ENCODE data around the gene SPATA31C1. TPM values are rescaled to one million over a fixed set of nuclear protein-coding genes. Genes with fewer than 3 reads are reported as not detected.

Gene SPATA31C1
- total RNA-seq, 1 donor = not detected

DNA sequence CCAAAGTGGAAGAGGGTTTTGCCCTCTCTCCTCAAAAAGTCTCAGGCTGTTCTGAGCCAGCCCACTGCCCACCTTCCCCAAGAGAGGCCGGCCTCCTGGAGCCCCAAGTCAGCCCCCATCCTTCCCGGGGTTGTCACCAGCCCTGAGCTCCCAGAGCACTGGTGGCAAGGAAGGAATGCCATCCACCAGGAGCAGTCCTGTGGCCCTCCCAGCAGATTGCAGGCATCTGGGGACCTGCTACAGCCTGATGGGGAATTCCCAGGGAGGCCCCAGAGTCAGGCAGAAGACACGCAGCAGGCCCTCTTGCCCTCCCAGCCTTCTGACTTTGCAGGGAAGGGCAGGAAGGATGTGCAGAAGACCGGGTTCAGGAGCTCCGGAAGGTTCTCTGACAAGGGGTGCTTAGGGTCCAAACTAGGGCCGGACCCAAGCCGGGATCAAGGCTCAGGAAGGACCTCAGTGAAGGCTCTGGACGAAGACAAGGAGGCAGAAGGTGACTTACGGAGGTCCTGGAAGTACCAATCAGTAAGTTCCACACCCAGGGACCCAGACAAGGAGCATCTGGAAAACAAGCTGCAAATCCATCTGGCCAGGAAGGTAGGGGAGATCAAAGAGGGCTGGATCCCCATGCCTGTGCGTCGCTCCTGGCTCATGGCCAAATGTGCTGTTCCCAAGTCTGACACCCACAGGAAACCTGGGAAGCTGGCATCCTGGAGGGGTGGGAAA lies 31.4 kb upstream of the SPATA31C1 start:
- no peak overlapping the region for H3K27ac ChIP-seq (ENCODE audit: low read depth, low read length)
- H4K20me1 ChIP-seq (ENCODE audit: insufficient read depth, low read length) = no peaks in the 10 kb centered on the region
- H3K4me3 ChIP-seq (ENCODE audit: insufficient read depth, low read length) = no peak overlapping the region
- H3K9me3 ChIP-seq (ENCODE audit: low read depth, low read length) = no peaks in the 10 kb centered on the region
- DNase-seq (ENCODE audit: insufficient read length, low spot score, missing footprints) = no peak
- H3K4me1 ChIP-seq (ENCODE audit: insufficient read depth, low read length) = no peaks in the 10 kb centered on the region
- no peak overlapping the region for H3K4me2 ChIP-seq (ENCODE audit: insufficient read depth, low read length)
- H3K27me3 ChIP-seq (ENCODE audit: insufficient read depth, low read length) = no peaks in the 10 kb centered on the region
- TF ChIP-seq, protein P1, sequence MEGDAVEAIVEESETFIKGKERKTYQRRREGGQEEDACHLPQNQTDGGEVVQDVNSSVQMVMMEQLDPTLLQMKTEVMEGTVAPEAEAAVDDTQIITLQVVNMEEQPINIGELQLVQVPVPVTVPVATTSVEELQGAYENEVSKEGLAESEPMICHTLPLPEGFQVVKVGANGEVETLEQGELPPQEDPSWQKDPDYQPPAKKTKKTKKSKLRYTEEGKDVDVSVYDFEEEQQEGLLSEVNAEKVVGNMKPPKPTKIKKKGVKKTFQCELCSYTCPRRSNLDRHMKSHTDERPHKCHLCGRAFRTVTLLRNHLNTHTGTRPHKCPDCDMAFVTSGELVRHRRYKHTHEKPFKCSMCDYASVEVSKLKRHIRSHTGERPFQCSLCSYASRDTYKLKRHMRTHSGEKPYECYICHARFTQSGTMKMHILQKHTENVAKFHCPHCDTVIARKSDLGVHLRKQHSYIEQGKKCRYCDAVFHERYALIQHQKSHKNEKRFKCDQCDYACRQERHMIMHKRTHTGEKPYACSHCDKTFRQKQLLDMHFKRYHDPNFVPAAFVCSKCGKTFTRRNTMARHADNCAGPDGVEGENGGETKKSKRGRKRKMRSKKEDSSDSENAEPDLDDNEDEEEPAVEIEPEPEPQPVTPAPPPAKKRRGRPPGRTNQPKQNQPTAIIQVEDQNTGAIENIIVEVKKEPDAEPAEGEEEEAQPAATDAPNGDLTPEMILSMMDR (IDR thresholded peaks at IDR 0.05; ENCODE audit: extremely low read depth, low read depth, low read length) = no peak
- H2AFZ ChIP-seq (ENCODE audit: low read length) = no peak overlapping the region
- no peaks in the 10 kb centered on the region for H3K36me3 ChIP-seq (ENCODE audit: insufficient read depth, low read length)
- no peaks in the 10 kb centered on the region for H3K79me2 ChIP-seq (ENCODE audit: insufficient read depth, low read length)

DNA sequence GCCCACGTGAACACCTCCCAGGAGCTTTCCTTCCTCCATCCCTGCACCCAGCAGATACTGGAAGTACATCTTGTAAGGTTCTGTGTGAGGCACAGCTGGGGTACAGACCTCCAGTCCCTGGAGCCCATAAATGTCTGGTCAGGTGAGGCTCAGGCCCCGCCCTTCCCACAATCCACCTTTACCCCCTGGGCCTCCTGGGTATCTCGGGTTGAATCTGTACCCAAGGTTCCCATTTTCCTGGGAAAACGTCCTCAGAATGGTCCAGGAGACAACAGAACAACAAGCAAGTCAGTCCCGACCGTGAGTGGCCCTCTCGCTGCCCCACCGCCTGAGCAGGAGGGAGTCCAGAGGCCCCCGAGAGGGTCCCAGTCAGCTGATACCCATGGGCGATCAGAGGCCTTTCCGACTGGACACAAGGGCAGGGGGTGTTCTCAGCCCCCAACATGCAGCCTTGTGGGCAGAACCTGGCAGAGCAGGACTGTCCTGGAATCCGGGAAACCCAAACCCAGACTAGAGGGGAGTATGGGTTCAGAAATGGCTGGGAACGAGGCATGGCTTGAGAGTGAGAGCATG lies 30.7 kb upstream of the SPATA31C1 start:
- Histone ChIP-seq H3K4me1 (ENCODE audit: insufficient read depth, low read length) (no peaks in the 10 kb centered on the region), H3K27ac (ENCODE audit: low read depth, low read length) (no peak overlapping the region), H3K9me3 (ENCODE audit: low read depth, low read length) (no peaks in the 10 kb centered on the region), H3K4me3 (ENCODE audit: insufficient read depth, low read length) (no peak overlapping the region), H4K20me1 (ENCODE audit: insufficient read depth, low read length) (no peaks in the 10 kb centered on the region), H3K79me2 (ENCODE audit: insufficient read depth, low read length) (no peaks in the 10 kb centered on the region), H3K4me2 (ENCODE audit: insufficient read depth, low read length) (no peak overlapping the region), H2AFZ (ENCODE audit: low read length) (no peak overlapping the region), H3K27me3 (ENCODE audit: insufficient read depth, low read length) (no peaks in the 10 kb centered on the region), H3K36me3 (ENCODE audit: insufficient read depth, low read length) (no peaks in the 10 kb centered on the region)
- no peak for DNase-seq (ENCODE audit: insufficient read length, low spot score, missing footprints)
- TF ChIP-seq, protein P1 (IDR thresholded peaks at IDR 0.05; ENCODE audit: extremely low read depth, low read depth, low read length) = no peak

- Histone ChIP-seq H2AFZ (ENCODE audit: low read length) (no peak overlapping the region), H4K20me1 (ENCODE audit: insufficient read depth, low read length) (no peaks in the 10 kb centered on the region), H3K4me1 (ENCODE audit: insufficient read depth, low read length) (no peaks in the 10 kb centered on the region), H3K36me3 (ENCODE audit: insufficient read depth, low read length) (no peaks in the 10 kb centered on the region), H3K79me2 (ENCODE audit: insufficient read depth, low read length) (no peaks in the 10 kb centered on the region), H3K27me3 (ENCODE audit: insufficient read depth, low read length) (no peaks in the 10 kb centered on the region), H3K4me3 (ENCODE audit: insufficient read depth, low read length) (no peak overlapping the region), H3K4me2 (ENCODE audit: insufficient read depth, low read length) (no peak overlapping the region), H3K9me3 (ENCODE audit: low read depth, low read length) (no peaks in the 10 kb centered on the region), H3K27ac (ENCODE audit: low read depth, low read length) (no peak overlapping the region)
- DNase-seq (ENCODE audit: insufficient read length, low spot score, missing footprints) = no peak
- TF ChIP-seq, protein P1 (IDR thresholded peaks at IDR 0.05; ENCODE audit: extremely low read depth, low read depth, low read length) = no peak
These were observed 29.9 kb upstream of the SPATA31C1 start for GRCh38 chr9:87887661-87888480.

- Histone ChIP-seq H3K9me3 (ENCODE audit: low read depth, low read length) (no peaks in the 10 kb centered on the region), H3K27me3 (ENCODE audit: insufficient read depth, low read length) (no peaks in the 10 kb centered on the region), H3K36me3 (ENCODE audit: insufficient read depth, low read length) (no peaks in the 10 kb centered on the region), H3K4me2 (ENCODE audit: insufficient read depth, low read length) (no peak overlapping the region), H3K27ac (ENCODE audit: low read depth, low read length) (no peak overlapping the region), H3K4me3 (ENCODE audit: insufficient read depth, low read length) (no peak overlapping the region), H3K4me1 (ENCODE audit: insufficient read depth, low read length) (no peaks in the 10 kb centered on the region), H3K79me2 (ENCODE audit: insufficient read depth, low read length) (no peaks in the 10 kb centered on the region), H2AFZ (ENCODE audit: low read length) (no peak overlapping the region), H4K20me1 (ENCODE audit: insufficient read depth, low read length) (no peaks in the 10 kb centered on the region)
- TF ChIP-seq, protein P1 (IDR thresholded peaks at IDR 0.05; ENCODE audit: extremely low read depth, low read depth, low read length) = no peak
- DNase-seq (ENCODE audit: insufficient read length, low spot score, missing footprints) = no peak
These were observed 29.3 kb upstream of the SPATA31C1 start for GRCh38 chr9:87888501-87888900.

Measured in osteoblast (primary cell).